PC-9 (cell line): ENCODE data around the gene SNX9. TPM values are rescaled to one million over a fixed set of nuclear protein-coding genes. Genes with fewer than 3 reads are reported as not detected.

ENCODE experiments used
- BruUV-seq: library from RNA; stranded (reverse); fragments of 400-500 nt; replicated peaks from 2 replicates; lab custom pipeline; 2021; lab: Mats Ljungman, UMichigan
- CTCF ChIA-PET: fragments of 300-600 bp; sonication (Branson Sonifier 250); formaldehyde crosslinking; loops from one replicate; lab custom pipeline; 2022; ENCODE audit warnings: antibody characterized with exemption; lab: Charles Lee
- POLR2A ChIA-PET: fragments of 300-600 bp; sonication (Branson Sonifier 250); formaldehyde crosslinking; loops from one replicate; lab custom pipeline; 2022; ENCODE audit warnings: antibody characterized with exemption; ENCODE audit not compliant: unreplicated experiment; lab: Charles Lee
- DNase-seq, 2 experiments: peaks; one replicate each; pipeline versions ENCODE4 v3.0.0 to v3.0.0-alpha.2; 2015 to 2022; ENCODE audit warnings: mixed read lengths in 1 of 2
- H2AFZ ChIP-seq: fragments of 200-600 bp; sonication (generic); 2 replicates; pipeline ENCODE4 v1.8.1; 2017; ENCODE audit warnings: antibody characterized with exemption
- H3F3A ChIP-seq: fragments of 200-600 bp; sonication (generic); 2 replicates; pipeline ENCODE4 v1.8.1; 2017; ENCODE audit warnings: antibody characterized with exemption, mild to moderate bottlenecking, low read depth; ENCODE audit not compliant: insufficient read depth
- H3K27ac ChIP-seq: fragments of 200-600 bp; sonication (generic); 2 replicates; pipeline ENCODE4 v1.6.1; 2016; ENCODE audit warnings: mixed run types
- H3K27me3 ChIP-seq: fragments of 200-600 bp; sonication (generic); 2 replicates; pipeline ENCODE4 v1.6.1; 2016; ENCODE audit warnings: low read depth, mixed run types; ENCODE audit not compliant: insufficient read depth
- H3K36me3 ChIP-seq: fragments of 200-600 bp; sonication (generic); 2 replicates; pipeline ENCODE4 v1.6.1; 2016; ENCODE audit warnings: low read depth, mixed run types
- H3K4me1 ChIP-seq: fragments of 200-600 bp; sonication (generic); replicated peaks from 2 replicates; pipeline ENCODE4 v1.6.1; 2016; ENCODE audit warnings: mixed run types; ENCODE audit not compliant: insufficient read depth
- H3K4me2 ChIP-seq: fragments of 200-600 bp; sonication (generic); 2 replicates; pipeline ENCODE4 v1.6.1; 2017; ENCODE audit warnings: mixed run types
- H3K4me3 ChIP-seq: fragments of 200-600 bp; sonication (generic); 2 replicates; pipeline ENCODE4 v1.6.1; 2016; ENCODE audit warnings: mixed run types
- H3K79me2 ChIP-seq: fragments of 200-600 bp; sonication (generic); 2 replicates; pipeline ENCODE4 v1.6.1; 2017; ENCODE audit warnings: low read depth, mixed run types
- H3K9me2 ChIP-seq: fragments of 200-600 bp; sonication (generic); 2 replicates; pipeline ENCODE4 v1.8.1; 2017; ENCODE audit warnings: mild to moderate bottlenecking; ENCODE audit not compliant: insufficient read depth
- H3K9me3 ChIP-seq: fragments of 200-600 bp; sonication (generic); 2 replicates; pipeline ENCODE4 v1.8.1; 2016; ENCODE audit warnings: low read depth; ENCODE audit not compliant: insufficient read depth
- H4K20me1 ChIP-seq: fragments of 200-600 bp; sonication (generic); 2 replicates; pipeline ENCODE4 v1.8.1; 2017; ENCODE audit not compliant: insufficient read depth
- EZH2 ChIP-seq: fragments of 200-600 bp; sonication (generic); IDR thresholded peaks from 2 replicates; pipeline ENCODE4 v1.8.0; 2017; ENCODE audit warnings: antibody characterized with exemption, low read depth
- intact Hi-C: fragments of 100-400 bp; cut with micrococcal nuclease; formaldehyde crosslinking; loops from one replicate; pipeline ENCODE4 v1.10.0; 2022; ENCODE audit not compliant: unreplicated experiment
- total RNA-seq: library from RNA; stranded (reverse); gene quantifications from 2 replicates; pipeline ENCODE4 v1.2.3, GENCODE V29; 2021
- TF ChIP-seq, protein P1 (sequence below): fragments of 200-600 bp; sonication (generic); conservative IDR thresholded peaks from 2 replicates; pipeline ENCODE4 v1.6.1; 2017; ENCODE audit warnings: mixed run types, antibody characterized with exemption, mild to moderate bottlenecking, moderate library complexity

Gene SNX9
- total RNA-seq, 1 experiment from 2014 or later = 25.0 TPM

DNA sequence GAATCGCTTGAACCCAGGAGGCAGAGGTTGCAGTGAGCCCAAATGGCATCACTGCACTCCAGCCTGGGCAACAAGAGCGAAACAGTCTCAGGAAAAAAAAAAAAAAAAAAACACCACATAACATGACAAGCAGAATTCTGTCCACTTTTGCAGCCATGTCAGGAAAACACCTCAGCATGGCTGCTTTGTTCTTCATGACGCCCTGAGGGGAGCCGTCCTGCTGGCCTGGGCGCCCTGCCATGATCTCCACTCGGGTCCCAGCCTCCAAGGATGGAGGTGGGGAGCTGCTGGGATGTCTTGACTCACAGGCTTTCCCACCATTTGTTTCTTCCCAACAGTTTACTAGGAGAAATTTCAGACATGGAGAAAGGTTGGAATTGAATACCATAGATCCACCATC is 42.2 kb downstream of the SNX9 start:
- Histone ChIP-seq H3K27ac (no peak overlapping the region), H3K79me2 (peaks cover 50% of the 10 kb centered on the region), H3K4me1 (no peaks in the 10 kb centered on the region), H3K4me2 (no peak overlapping the region), H2AFZ (no peak overlapping the region), H3K9me3 (no peaks in the 10 kb centered on the region), H3K4me3 (no peak overlapping the region), H3K9me2 (no peaks in the 10 kb centered on the region), H4K20me1 (peaks cover 5% of the 10 kb centered on the region; the same call in 1 of the 2 replicates), H3K27me3 (no peaks in the 10 kb centered on the region), H3K36me3 (no peaks in the 10 kb centered on the region), H3F3A (0 out of 2 replicates have a peak, but pooled peaks cover 10% of the 10 kb centered on the region)
- CTCF ChIA-PET = no interaction called here
- no peak for TF ChIP-seq EZH2
- TF ChIP-seq, protein P1, sequence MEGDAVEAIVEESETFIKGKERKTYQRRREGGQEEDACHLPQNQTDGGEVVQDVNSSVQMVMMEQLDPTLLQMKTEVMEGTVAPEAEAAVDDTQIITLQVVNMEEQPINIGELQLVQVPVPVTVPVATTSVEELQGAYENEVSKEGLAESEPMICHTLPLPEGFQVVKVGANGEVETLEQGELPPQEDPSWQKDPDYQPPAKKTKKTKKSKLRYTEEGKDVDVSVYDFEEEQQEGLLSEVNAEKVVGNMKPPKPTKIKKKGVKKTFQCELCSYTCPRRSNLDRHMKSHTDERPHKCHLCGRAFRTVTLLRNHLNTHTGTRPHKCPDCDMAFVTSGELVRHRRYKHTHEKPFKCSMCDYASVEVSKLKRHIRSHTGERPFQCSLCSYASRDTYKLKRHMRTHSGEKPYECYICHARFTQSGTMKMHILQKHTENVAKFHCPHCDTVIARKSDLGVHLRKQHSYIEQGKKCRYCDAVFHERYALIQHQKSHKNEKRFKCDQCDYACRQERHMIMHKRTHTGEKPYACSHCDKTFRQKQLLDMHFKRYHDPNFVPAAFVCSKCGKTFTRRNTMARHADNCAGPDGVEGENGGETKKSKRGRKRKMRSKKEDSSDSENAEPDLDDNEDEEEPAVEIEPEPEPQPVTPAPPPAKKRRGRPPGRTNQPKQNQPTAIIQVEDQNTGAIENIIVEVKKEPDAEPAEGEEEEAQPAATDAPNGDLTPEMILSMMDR = no peak
- no peak for DNase-seq
- intact Hi-C loops = loop anchor here (5.0 kb wide), 1 partner anchor 33 kb away; no protein-coding TSS in a partner anchor
- no TSS peak for BruUV-seq
- POLR2A ChIA-PET = no interaction called here

DNA sequence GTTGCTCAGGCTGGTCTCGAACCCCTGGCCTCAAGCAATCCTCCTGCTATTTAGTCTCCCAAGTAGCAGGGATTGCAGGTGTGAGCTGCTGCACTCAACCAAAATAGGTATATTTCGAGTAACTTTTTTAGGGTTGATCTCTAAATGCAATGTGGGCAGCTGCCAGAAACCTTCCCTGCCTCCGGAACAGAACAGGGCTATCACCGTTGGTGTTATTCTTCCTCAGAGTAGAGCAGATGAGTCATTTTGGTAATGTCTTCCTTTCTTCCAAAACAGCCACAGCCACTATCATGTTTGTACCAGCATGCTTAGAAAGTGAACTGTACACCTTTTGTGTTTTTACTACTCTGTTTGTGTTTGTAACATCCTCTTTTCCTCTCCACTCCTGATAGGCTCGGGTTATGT is 44.1 kb downstream of the SNX9 start:
- CTCF ChIA-PET = interaction anchor here (0.6 kb wide), 1 partner anchor 180 kb away, joined by 3 read pairs; no protein-coding TSS in a partner anchor
- Histone ChIP-seq H3K9me2 (no peaks in the 10 kb centered on the region), H3K4me3 (no peak overlapping the region), H3K27ac (0 out of 2 replicates have a peak overlapping the region, but pooled peaks have one; percentile 24), H3K9me3 (no peaks in the 10 kb centered on the region), H3K27me3 (no peaks in the 10 kb centered on the region), H3K4me1 (no peaks in the 10 kb centered on the region), H2AFZ (no peak overlapping the region), H3K79me2 (peaks cover 31% of the 10 kb centered on the region), H3K4me2 (no peak overlapping the region), H4K20me1 (peaks cover 5% of the 10 kb centered on the region; the same call in 1 of the 2 replicates), H3F3A (peaks cover 10% of the 10 kb centered on the region; the same call in 1 of the 2 replicates), H3K36me3 (no peaks in the 10 kb centered on the region)
- DNase-seq = no peak
- POLR2A ChIA-PET = interaction anchor here (0.7 kb wide), 1 partner anchor 439 kb away, joined by 7 read pairs; no protein-coding TSS in a partner anchor
- TF ChIP-seq, protein P1 = no peak
- no peak for TF ChIP-seq EZH2
- intact Hi-C loops = loop anchor here (5.0 kb wide), 1 partner anchor 35 kb away; no protein-coding TSS in a partner anchor
- no TSS peak for BruUV-seq

DNA sequence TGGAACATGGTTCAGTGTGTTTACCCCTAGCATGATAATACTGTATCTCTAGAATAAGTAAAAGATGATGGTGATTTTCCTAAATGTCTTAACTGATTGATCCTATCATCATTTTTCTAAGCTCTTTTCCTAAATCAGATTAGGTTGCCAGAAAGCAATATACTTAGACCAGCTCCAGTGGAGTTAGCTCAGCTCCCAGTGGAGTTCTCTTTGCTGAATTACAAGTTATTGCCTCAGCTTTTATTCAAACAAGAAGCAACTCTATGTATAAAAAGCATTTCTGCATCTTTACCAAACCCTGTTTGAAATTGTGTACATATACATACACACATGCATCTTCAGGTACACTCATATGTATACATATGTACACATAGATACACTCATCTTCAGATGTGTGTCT is 44.9 kb downstream of the SNX9 start:
- no peak overlapping the region for H3K27ac ChIP-seq
- H3K4me1 ChIP-seq = no peaks in the 10 kb centered on the region
- H3K27me3 ChIP-seq = no peaks in the 10 kb centered on the region
- TF ChIP-seq EZH2 = no peak
- TF ChIP-seq, protein P1 = no peak
- no peak overlapping the region for H3K4me3 ChIP-seq
- ChIA-PET POLR2A (no interaction called here), CTCF (no interaction called here)
- no peaks in the 10 kb centered on the region for H3K9me2 ChIP-seq
- H3K79me2 ChIP-seq = peaks cover 23% of the 10 kb centered on the region
- no peak for DNase-seq
- H4K20me1 ChIP-seq = no peaks in the 10 kb centered on the region
- H3F3A ChIP-seq = peaks cover 10% of the 10 kb centered on the region; the same call in 1 of the 2 replicates
- H3K4me2 ChIP-seq = no peak overlapping the region
- intact Hi-C loops = loop anchor here (5.0 kb wide), 1 partner anchor 36 kb away; no protein-coding TSS in a partner anchor
- no TSS peak for BruUV-seq
- no peak overlapping the region for H2AFZ ChIP-seq
- H3K36me3 ChIP-seq = no peaks in the 10 kb centered on the region
- no peaks in the 10 kb centered on the region for H3K9me3 ChIP-seq
